Measurements from ENCODE around the gene OR2AK2.

DNA sequence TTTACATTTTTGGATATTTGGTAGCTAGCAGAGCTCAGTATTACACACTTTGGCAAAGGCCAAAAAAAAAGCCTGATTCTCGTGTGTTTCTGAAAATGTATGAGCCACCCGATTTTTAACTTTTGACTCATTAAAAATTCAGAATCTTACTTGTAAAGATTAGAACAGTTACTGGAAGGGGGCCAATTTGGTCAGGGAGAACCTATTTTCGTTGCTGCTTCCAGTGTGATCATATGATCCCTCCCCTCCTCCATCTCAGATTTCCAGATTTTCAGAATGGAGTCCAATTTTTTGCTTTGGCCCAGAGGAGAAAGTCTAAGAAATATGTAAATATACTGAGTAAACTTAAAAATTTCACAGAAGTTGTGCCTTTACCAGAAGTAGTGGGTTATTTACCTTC lies 3.2 kb upstream of the OR2AK2 start:
- TF ChIP-seq CTCF (IDR thresholded peaks at IDR 0.05; ENCODE audit: insufficient read depth, low read length, poor library complexity, severe bottlenecking): no peak
- no peak for TF ChIP-seq EZH2phosphoT487 (conservative IDR thresholded peaks at IDR 0.05; ENCODE audit: low read length)
